ENCODE results near the gene FILIP1. TPM values are rescaled to one million over a fixed set of nuclear protein-coding genes. Genes with fewer than 3 reads are reported as not detected.

Gene FILIP1
- total RNA-seq (2022; extraction: Qiagen RNA extraction; ENCODE audit: low read depth) = 0.30 to 0.40 TPM (median 0.32 TPM) in 5 replicates

GRCh38 chr6:75493400-75494064, at the start of gene FILIP1:
Gene FILIP1, minus strand, starts transcription at chr6:75493800. Its CDS starts 78,828 bp downstream, at chr6:75414972.

DNA sequence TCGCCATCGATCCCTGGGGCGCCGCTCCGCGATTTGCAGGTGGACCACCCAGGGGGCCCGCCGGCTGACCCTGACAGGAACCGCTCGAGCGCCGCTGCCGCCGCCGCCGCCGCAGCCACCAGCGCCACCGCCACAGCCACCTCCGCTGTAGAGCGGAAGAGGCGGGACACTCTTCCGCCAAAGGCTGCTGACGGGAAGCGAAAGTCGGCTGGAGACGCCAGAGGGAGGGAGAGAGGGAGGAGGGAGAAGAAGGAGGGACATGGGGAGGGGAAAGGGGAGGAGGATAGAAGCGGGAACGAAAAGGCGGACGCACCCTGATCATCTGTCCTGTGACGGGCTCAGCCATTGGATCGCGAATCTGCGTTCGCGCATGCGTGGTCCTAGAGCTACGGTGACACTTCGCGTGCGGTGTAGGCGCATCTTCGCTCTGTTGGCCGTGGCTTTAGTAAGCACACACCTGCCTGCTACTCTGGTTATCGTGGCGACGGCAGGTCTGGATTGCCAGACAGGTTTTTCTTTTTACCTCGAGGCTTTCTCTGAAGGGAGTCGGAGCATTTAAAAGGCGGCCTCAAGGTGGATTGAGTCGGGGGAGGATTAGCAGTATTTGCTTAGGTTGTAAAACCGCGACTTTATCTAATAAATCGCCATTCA, 208.8 kb downstream of the FILIP1 start, which contains the start of gene TMEM30A:
TMEM30A (minus strand) TSS at position 161 of the 651 bp plus-strand sequence; CDS start at position 7, 154 bp downstream.

DNA sequence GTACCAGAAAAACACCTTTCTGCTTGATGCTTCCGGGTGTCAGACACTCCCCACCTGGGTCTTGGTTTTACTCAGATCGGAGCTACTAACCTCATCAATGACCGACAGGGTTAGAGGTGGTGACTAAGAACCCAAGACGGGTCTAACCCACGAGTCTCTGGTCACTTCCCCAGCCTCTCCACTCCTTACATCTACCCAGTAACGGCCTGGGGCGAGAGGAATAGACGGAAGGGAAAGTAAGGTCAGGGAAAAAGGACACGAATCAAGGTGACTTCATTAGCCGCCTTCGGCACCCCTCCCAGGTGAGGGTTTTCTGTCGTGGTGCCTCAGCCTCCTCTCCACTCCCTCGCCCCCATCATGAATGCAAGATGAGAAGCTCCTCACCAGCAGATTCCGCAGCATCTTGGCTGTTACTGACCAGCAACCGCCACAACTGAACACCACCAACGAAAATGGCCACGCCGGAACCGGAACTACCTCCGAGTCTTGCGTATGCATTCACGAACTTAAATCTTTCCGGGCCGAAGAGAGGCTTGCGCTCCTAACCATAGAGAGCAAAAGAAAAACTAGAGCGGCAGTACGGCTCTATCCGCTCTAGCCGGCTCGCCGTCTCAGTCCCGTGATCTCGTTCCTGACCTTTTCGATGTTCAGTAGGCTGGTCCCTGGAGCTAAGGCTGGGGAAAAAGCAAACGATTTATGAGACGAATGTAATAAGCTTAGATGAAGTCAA, 250.1 kb downstream of the FILIP1 start, which contains the start of gene COX7A2:
COX7A2 (minus strand) TSS at position 469 of the 730 bp plus-strand sequence; CDS start at position 402, 67 bp downstream.

Other genes with a start within 250 kb of the FILIP1 start
- 268 to 377 TPM (median 288 TPM) in 5 replicates for gene COX7A2, start 250.0 kb downstream of the FILIP1 start, total RNA-seq (2022; extraction: Qiagen RNA extraction; ENCODE audit: low read depth)
- gene TMEM30A, start 209.0 kb downstream of the FILIP1 start, total RNA-seq (2022; extraction: Qiagen RNA extraction; ENCODE audit: low read depth) = 26.8 to 47.8 TPM (median 41.0 TPM) in 5 replicates
- 23.2 to 33.8 TPM (median 33.1 TPM) in 5 replicates for gene SENP6, start 108.1 kb upstream of the FILIP1 start, total RNA-seq (2022; extraction: Qiagen RNA extraction; ENCODE audit: low read depth)

Measured in A549 treated with GW870086 at 1 μM for 4 hours (cell line).